H1 (cell line): ENCODE measurements around the gene CXCL16. TPM values are rescaled to one million over a fixed set of nuclear protein-coding genes. Genes with fewer than 3 reads are reported as not detected.

Experiments
- CTCF ChIA-PET: fragments of 300-600 bp; sonication (Branson Sonifier 250); formaldehyde crosslinking; loops from one replicate; lab custom pipeline; 2021; ENCODE audit not compliant: partially characterized antibody; lab: Charles Lee
- POLR2A ChIA-PET: fragments of 300-600 bp; sonication (Branson Sonifier 250); formaldehyde crosslinking; loops from one replicate; lab custom pipeline; 2021; ENCODE audit warnings: inconsistent platforms; ENCODE audit not compliant: partially characterized antibody; lab: Charles Lee
- DNase-seq, 2 experiments: peaks; one replicate each; pipeline versions ENCODE4 v3.0.0 to v3.0.0-alpha.2; 2010 to 2022; ENCODE audit warnings: low spot score in 2 of 2, low read depth in 1 of 2, mixed read lengths in 1 of 2
- FAIRE-seq: peaks from 2 replicates; lab custom pipeline; 2011; peaks lifted over from hg19 to GRCh38; lab: Jason Lieb, UNC
- H2AFZ ChIP-seq: 2 replicates; pipeline ENCODE4 v1.8.1; 2012; ENCODE audit warnings: low read length, inconsistent platforms
- H2AK5ac ChIP-seq: 2 replicates; pipeline ENCODE4 v1.6.1; 2013; ENCODE audit warnings: low read depth, low read length
- H2BK120ac ChIP-seq: replicated peaks from 2 replicates; pipeline ENCODE3; 2013; ENCODE audit warnings: low read depth, low read length, inconsistent platforms
- H2BK12ac ChIP-seq: 2 replicates; pipeline ENCODE4 v1.6.1; 2013; ENCODE audit warnings: low read depth, low read length
- H2BK15ac ChIP-seq: 2 replicates; pipeline ENCODE4 v1.6.1; 2013; ENCODE audit warnings: low read length
- H2BK20ac ChIP-seq: 2 replicates; pipeline ENCODE4 v1.6.1; 2013; ENCODE audit warnings: low read length
- H2BK5ac ChIP-seq: 2 replicates; pipeline ENCODE4 v1.6.1; 2013; ENCODE audit warnings: low read depth, low read length
- H3K14ac ChIP-seq: 2 replicates; pipeline ENCODE4 v1.6.1; 2013; ENCODE audit warnings: inconsistent platforms; ENCODE audit not compliant: insufficient read length
- H3K18ac ChIP-seq: 2 replicates; pipeline ENCODE4 v1.6.1; 2013; ENCODE audit warnings: low read length; ENCODE audit errors: extremely low read depth
- H3K23ac ChIP-seq: 2 replicates; pipeline ENCODE4 v1.6.1; 2013; ENCODE audit warnings: inconsistent platforms; ENCODE audit not compliant: insufficient read length
- H3K23me2 ChIP-seq: 2 replicates; pipeline ENCODE4 v1.6.1; 2013; ENCODE audit warnings: low read depth, low read length
- H3K27ac ChIP-seq: 2 replicates; pipeline ENCODE4 v1.6.1; 2011; ENCODE audit warnings: low read depth, low read length, inconsistent platforms
- H3K27me3 ChIP-seq, 4 experiments: replicated peaks in 1 of 4; 1 replicate in 1 of 4; 2 replicates in 3 of 4; pipeline versions ENCODE4 v1.6.1 to v1.8.1; 2011 to 2013; ENCODE audit warnings: low read length in 3 of 4, mild to moderate bottlenecking in 3 of 4, inconsistent platforms in 2 of 4, mixed read lengths in 2 of 4, moderate library complexity in 1 of 4; ENCODE audit not compliant: control insufficient read depth in 3 of 4, insufficient read depth in 3 of 4; ENCODE audit errors: extremely low read depth in 1 of 4
- H3K36me3 ChIP-seq, 4 experiments: 2 replicates each; pipeline versions ENCODE4 v1.6.1 to v1.8.1; 2011 to 2013; ENCODE audit warnings: mild to moderate bottlenecking in 4 of 4, low read length in 3 of 4, moderate library complexity in 2 of 4, control low read depth in 1 of 4, inconsistent platforms in 1 of 4; ENCODE audit not compliant: insufficient read depth in 4 of 4, control insufficient read depth in 2 of 4
- H3K4ac ChIP-seq: replicated peaks from 2 replicates; pipeline ENCODE3; 2013; ENCODE audit warnings: low read length, low read depth, mixed read lengths, inconsistent platforms; ENCODE audit not compliant: insufficient read length
- H3K4me1 ChIP-seq, 4 experiments: replicated peaks in 1 of 4; 1 replicate in 1 of 4; 2 replicates in 3 of 4; pipeline versions ENCODE4 v1.6.1 to v1.8.1; 2011 to 2013; ENCODE audit warnings: low read length in 3 of 4, inconsistent platforms in 2 of 4, mixed read lengths in 1 of 4; ENCODE audit not compliant: insufficient read depth in 4 of 4, control insufficient read depth in 3 of 4
- H3K4me2 ChIP-seq, 2 experiments: 2 replicates each; pipeline versions ENCODE4 v1.6.1 to v1.8.1; 2011 to 2013; ENCODE audit warnings: low read depth in 2 of 2, low read length in 2 of 2, control low read depth in 1 of 2, inconsistent platforms in 1 of 2, mild to moderate bottlenecking in 1 of 2; ENCODE audit not compliant: insufficient read depth in 1 of 2
- H3K4me3 ChIP-seq, 4 experiments: fragments of 200-600, 300-600 bp in 1 of 4; sonication (generic), shearing (Covaris generic), sonication (Bioruptor Twin) in 1 of 4; 2 replicates each; pipeline versions ENCODE4 v1.5.1 to v1.8.1; 2011 to 2016; ENCODE audit warnings: low read length in 4 of 4, low read depth in 3 of 4, control low read depth in 2 of 4, inconsistent platforms in 2 of 4, mild to moderate bottlenecking in 2 of 4, mixed read lengths in 1 of 4, moderate library complexity in 1 of 4; ENCODE audit not compliant: insufficient read depth in 2 of 4; ENCODE audit errors: extremely low read depth in 1 of 4
- H3K56ac ChIP-seq: replicated peaks from 2 replicates; pipeline ENCODE3; 2013; ENCODE audit warnings: low read depth, mild to moderate bottlenecking, mixed read lengths, low read length, inconsistent platforms; ENCODE audit not compliant: insufficient read length
- H3K79me1 ChIP-seq: 2 replicates; pipeline ENCODE4 v1.6.1; 2013; ENCODE audit warnings: low read depth, low read length, control low read depth
- H3K79me2 ChIP-seq, 2 experiments: 2 replicates each; pipeline versions ENCODE4 v1.6.1 to v1.8.1; 2012 to 2013; ENCODE audit warnings: low read length in 2 of 2, mild to moderate bottlenecking in 2 of 2, inconsistent platforms in 1 of 2; ENCODE audit not compliant: insufficient read depth in 2 of 2, control insufficient read depth in 1 of 2
- H3K9ac ChIP-seq, 4 experiments: replicated peaks in 1 of 4; 1 replicate in 1 of 4; 2 replicates in 3 of 4; pipeline versions ENCODE4 v1.6.1 to v1.8.1; 2011 to 2013; ENCODE audit warnings: low read depth in 3 of 4, low read length in 3 of 4, control low read depth in 2 of 4, mild to moderate bottlenecking in 2 of 4, moderate library complexity in 2 of 4, inconsistent platforms in 1 of 4; ENCODE audit errors: extremely low read depth in 1 of 4
- H3K9me3 ChIP-seq, 2 experiments: 2 replicates each; pipeline versions ENCODE4 v1.6.1 to v1.8.1; 2012 to 2013; ENCODE audit warnings: mild to moderate bottlenecking in 2 of 2, moderate library complexity in 2 of 2, control low read depth in 1 of 2, inconsistent platforms in 1 of 2, low read depth in 1 of 2, low read length in 1 of 2, mixed read lengths in 1 of 2; ENCODE audit not compliant: insufficient read depth in 2 of 2
- H4K20me1 ChIP-seq, 2 experiments: replicated peaks in 1 of 2; 2 replicates each; pipeline versions ENCODE3 to v1.8.1; 2011 to 2013; ENCODE audit warnings: inconsistent platforms in 2 of 2, low read length in 2 of 2, mild to moderate bottlenecking in 1 of 2; ENCODE audit not compliant: insufficient read depth in 2 of 2, control insufficient read depth in 1 of 2
- H4K5ac ChIP-seq: 2 replicates; pipeline ENCODE4 v1.6.1; 2013; ENCODE audit warnings: low read length, low read depth, mixed read lengths, inconsistent platforms; ENCODE audit not compliant: insufficient read length
- H4K8ac ChIP-seq: 2 replicates; pipeline ENCODE4 v1.8.0; 2013; ENCODE audit warnings: mild to moderate bottlenecking, moderate library complexity, low read length, inconsistent platforms; ENCODE audit not compliant: insufficient read depth; ENCODE audit errors: extremely low read depth
- H4K91ac ChIP-seq: replicated peaks from 2 replicates; pipeline ENCODE3; 2013; ENCODE audit warnings: low read length, mixed read lengths, inconsistent platforms; ENCODE audit not compliant: insufficient read length
- ASH2L ChIP-seq: fragments of 200-600, 300-600 bp; sonication (generic); IDR thresholded peaks from one replicate; pipeline ENCODE4 v1.7.1; 2017; ENCODE audit warnings: low read length
- BCL11A ChIP-seq, 2 experiments: IDR thresholded peaks; one replicate each; pipeline ENCODE4 v1.6.1; 2011; ENCODE audit warnings: low read depth in 2 of 2, low read length in 2 of 2, mild to moderate bottlenecking in 2 of 2
- CBX8 ChIP-seq: fragments of 300-800, 300-1000 bp; sonication (generic); IDR thresholded peaks from 2 replicates; pipeline ENCODE4 v1.7.1; 2016; ENCODE audit warnings: low read depth, low read length, borderline replicate concordance
- CHD1 ChIP-seq: IDR thresholded peaks from 2 replicates; pipeline ENCODE4 v1.6.1; 2012; ENCODE audit warnings: low read depth, low read length, improper control_type of control experiment
- EZH2 ChIP-seq: fragments of 200-600 bp; sonication (generic); IDR thresholded peaks from 2 replicates; pipeline ENCODE4 v1.7.1; 2012; ENCODE audit warnings: low read depth, mild to moderate bottlenecking, moderate library complexity, low read length, inconsistent platforms; ENCODE audit not compliant: severe bottlenecking
- FOSL1 ChIP-seq: IDR thresholded peaks from 2 replicates; pipeline ENCODE4 v1.6.1; 2011; ENCODE audit warnings: mild to moderate bottlenecking, low read depth, low read length, moderate library complexity; ENCODE audit not compliant: insufficient read depth
- GTF2F1 ChIP-seq: IDR thresholded peaks from 2 replicates; pipeline ENCODE4 v1.6.1; 2012; ENCODE audit warnings: low read depth, low read length, improper control_type of control experiment, borderline replicate concordance
- JUN ChIP-seq: IDR thresholded peaks from 2 replicates; pipeline ENCODE4 v1.6.1; 2011; ENCODE audit warnings: low read depth, mild to moderate bottlenecking, improper control_type of control experiment, low read length
- MAFK ChIP-seq: IDR thresholded peaks from 2 replicates; pipeline ENCODE4 v1.6.1; 2012; ENCODE audit warnings: low read depth, mild to moderate bottlenecking, improper control_type of control experiment, low read length
- SAP30 ChIP-seq: fragments of 300-600 bp; sonication (generic); IDR thresholded peaks from 2 replicates; pipeline ENCODE4 v1.7.1; 2012; ENCODE audit warnings: low read length, moderate library complexity, mild to moderate bottlenecking, inconsistent platforms; ENCODE audit not compliant: insufficient read depth, insufficient replicate concordance
- SIN3A ChIP-seq, 2 experiments: IDR thresholded peaks in 1 of 2; conservative IDR thresholded peaks in 1 of 2; 2 replicates each; pipeline ENCODE4 v1.6.1; 2011 to 2012; ENCODE audit warnings: low read length in 2 of 2, improper control_type of control experiment in 1 of 2, low read depth in 1 of 2, mild to moderate bottlenecking in 1 of 2
- ZNF274 ChIP-seq: IDR thresholded peaks from 2 replicates; pipeline ENCODE4 v1.7.0; 2012; ENCODE audit warnings: low read length, borderline replicate concordance; ENCODE audit errors: extremely low read depth
- WGBS, 2 experiments: shearing (Covaris generic) in 1 of 2; methylation state at CpG; one replicate each; pipeline versions ENCODE4 v1.1.6 to v1.1.7; 2013 to 2015; ENCODE audit warnings: low lambda C conversion rate in 2 of 2, mixed read lengths in 2 of 2, inconsistent platforms in 1 of 2, low coverage in 1 of 2, missing lambda C conversion rate in 1 of 2; ENCODE audit not compliant: insufficient replicate concordance in 2 of 2, insufficient coverage in 1 of 2, insufficient read length in 1 of 2; ENCODE audit errors: extremely low coverage in 1 of 2, missing lambda C conversion rate in 1 of 2; 5-methylcytosine and 5-hydroxymethylcytosine counted together
- polyA plus RNA-seq, 7 experiments: library from polyadenylated mRNA; depleted of rRNA in 3 of 7; stranded (reverse) in 5 of 7; unstranded in 2 of 7; fragments of >200 nt in 5 of 7; fragments of 200-250 nt in 2 of 7; gene quantifications; 1 replicate in 5 of 7; 2 replicates in 1 of 7; 4 replicates in 1 of 7; pipeline versions ENCODE4 v1.2.1 to v1.2.3, GENCODE V29; 2011 to 2013; ENCODE audit warnings: missing spikeins in 2 of 7, mixed read lengths in 2 of 7
- total RNA-seq: library from RNA; stranded (reverse); fragmentation: NEBNext Ultra II Directional; extraction: Animal tissue kit (Norgen Biotek cat#: 25700); gene quantifications from 2 replicates; pipeline ENCODE4 v1.2.1, GENCODE V29; 2021
- TF ChIP-seq, protein P1 (sequence below): IDR thresholded peaks from 2 replicates; pipeline ENCODE4 v1.6.1; 2012; ENCODE audit warnings: inconsistent platforms

CXCL16 gene
- total and polyA plus RNA-seq, 2 of the 8 experiments (the other 6 are each of a cell fraction or from before 2014, with no cell fraction given): 3.5 to 4.8 TPM

DNA sequence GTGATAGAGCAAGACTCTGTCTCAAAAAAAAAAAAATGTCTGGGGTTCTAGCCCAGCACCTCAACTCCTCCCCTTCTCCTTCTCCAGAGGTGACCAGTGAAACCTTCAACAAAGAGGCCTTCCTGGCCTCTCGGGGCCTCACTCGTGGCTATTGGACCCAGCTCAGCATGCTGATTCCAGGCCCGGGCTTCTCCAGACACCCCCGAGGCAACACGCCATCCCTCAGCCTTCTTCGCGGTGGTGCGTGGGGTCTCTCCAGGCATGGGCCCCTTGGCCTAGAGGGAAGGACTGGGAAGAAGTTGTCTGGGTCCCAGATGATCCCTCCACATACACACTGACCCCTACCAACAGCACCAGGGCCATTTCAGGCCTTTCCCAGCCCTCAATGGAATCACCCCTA lies 3.5 kb upstream of the CXCL16 start:
- Histone ChIP-seq H3K79me1 (no peaks in the 10 kb centered on the region), H3K9me3 (no peaks in the 10 kb centered on the region; a peak in 1 of 4 replicates), H2BK20ac (no peak overlapping the region), H3K56ac (no peak overlapping the region), H3K4me3 (no peak overlapping the region), H4K8ac (no peak overlapping the region), H2BK12ac (no peak overlapping the region), H3K4ac (no peak overlapping the region), H3K18ac (no peak overlapping the region), H3K14ac (no peak overlapping the region), H3K79me2 (no peaks in the 10 kb centered on the region), H3K23ac (no peak overlapping the region), H4K20me1 (no peaks in the 10 kb centered on the region), H2AK5ac (no peak overlapping the region), H3K36me3 (no peaks in the 10 kb centered on the region; a peak in 1 of 8 replicates), H2BK5ac (no peak overlapping the region), H2BK120ac (no peak overlapping the region), H3K27me3 (peaks cover 27 to 52% (median 41%) of the 10 kb centered on the region in 4 experiments), H3K4me2 (no peak overlapping the region), H4K91ac (no peak overlapping the region), H2AFZ (no peak overlapping the region), H4K5ac (no peak overlapping the region), H2BK15ac (no peak overlapping the region), H3K9ac (no peak overlapping the region), H3K4me1 (peaks cover 0 to 10% (median 7%) of the 10 kb centered on the region in 4 experiments; a peak in 5 of 7 replicates), H3K23me2 (peaks cover 21% of the 10 kb centered on the region; the same call in 1 of the 2 replicates), H3K27ac (no peak overlapping the region)
- DNase-seq (no peak), FAIRE-seq (no peak)
- CTCF ChIA-PET: interaction anchor here (0.9 to 3.1 kb wide), 7 partner anchors 10 to 117 kb away, joined by 3 to 14 read pairs (median 4); partner anchors contain the start of gene MED11
- WGBS, 2 experiments: 96% methylated on average over 8 of the region's 8 CpGs; no CpG with 5 or more reads in 1 of the 2 experiments
- POLR2A ChIA-PET: no interaction called here
- TF ChIP-seq CHD1: no peak
- no peak for TF ChIP-seq GTF2F1
- no peak for TF ChIP-seq ASH2L
- no peak for TF ChIP-seq JUN
- no peak for TF ChIP-seq ZNF274
- no peak for TF ChIP-seq CBX8
- TF ChIP-seq SIN3A (conservative IDR thresholded peaks at IDR 0.05 in 1 of 2, IDR thresholded peaks at IDR 0.05 in 1 of 2; ENCODE audit: low read depth in 1 of 2, low read length in 2 of 2): no peak
- no peak for TF ChIP-seq FOSL1
- no peak for TF ChIP-seq MAFK
- no peak for TF ChIP-seq BCL11A (IDR thresholded peaks at IDR 0.05; ENCODE audit: low read depth in 2 of 2, low read length in 2 of 2)
- no peak for TF ChIP-seq EZH2
- TF ChIP-seq SAP30: no peak
- TF ChIP-seq, protein P1, sequence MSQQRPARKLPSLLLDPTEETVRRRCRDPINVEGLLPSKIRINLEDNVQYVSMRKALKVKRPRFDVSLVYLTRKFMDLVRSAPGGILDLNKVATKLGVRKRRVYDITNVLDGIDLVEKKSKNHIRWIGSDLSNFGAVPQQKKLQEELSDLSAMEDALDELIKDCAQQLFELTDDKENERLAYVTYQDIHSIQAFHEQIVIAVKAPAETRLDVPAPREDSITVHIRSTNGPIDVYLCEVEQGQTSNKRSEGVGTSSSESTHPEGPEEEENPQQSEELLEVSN: no peak
